Stimulated activated CD4-positive, alpha-beta T cell treated with anti-CD3 and anti-CD28 coated beads, Interleukin-4, amount 100 ng/mL, for 4 hours (primary cell): ENCODE results near the gene MR1.
"Not testable (repeated sequence)": the region's sequence is repeated elsewhere in the genome, so short reads cannot be mapped to it uniquely, and the experiment has no call there.

Experiments used
- DNase-seq, 2 experiments: peaks; one replicate each; pipeline ENCODE4 v3.0.0-alpha.2; 2020

MR1 gene

DNA sequence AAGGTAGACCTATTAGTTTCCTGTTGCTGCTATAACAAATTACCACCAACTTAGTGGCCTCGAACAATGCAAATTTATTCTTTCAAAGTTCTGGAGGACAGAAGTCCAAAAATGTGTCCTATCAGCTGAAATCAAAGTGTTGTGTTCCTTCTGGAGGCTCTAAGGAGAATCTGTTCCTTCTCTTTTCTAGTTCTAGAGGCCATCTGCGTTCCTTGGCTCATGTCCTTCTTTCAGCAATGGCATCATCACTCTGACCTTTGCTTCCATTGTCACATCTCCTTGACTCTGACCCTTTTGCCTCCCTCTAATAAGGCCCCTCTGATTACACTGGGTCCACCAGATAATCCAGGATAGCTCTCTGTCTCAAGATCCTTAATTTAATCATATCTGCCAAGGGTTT is 1.2 kb upstream of the MR1 start:
- no peak for DNase-seq

DNA sequence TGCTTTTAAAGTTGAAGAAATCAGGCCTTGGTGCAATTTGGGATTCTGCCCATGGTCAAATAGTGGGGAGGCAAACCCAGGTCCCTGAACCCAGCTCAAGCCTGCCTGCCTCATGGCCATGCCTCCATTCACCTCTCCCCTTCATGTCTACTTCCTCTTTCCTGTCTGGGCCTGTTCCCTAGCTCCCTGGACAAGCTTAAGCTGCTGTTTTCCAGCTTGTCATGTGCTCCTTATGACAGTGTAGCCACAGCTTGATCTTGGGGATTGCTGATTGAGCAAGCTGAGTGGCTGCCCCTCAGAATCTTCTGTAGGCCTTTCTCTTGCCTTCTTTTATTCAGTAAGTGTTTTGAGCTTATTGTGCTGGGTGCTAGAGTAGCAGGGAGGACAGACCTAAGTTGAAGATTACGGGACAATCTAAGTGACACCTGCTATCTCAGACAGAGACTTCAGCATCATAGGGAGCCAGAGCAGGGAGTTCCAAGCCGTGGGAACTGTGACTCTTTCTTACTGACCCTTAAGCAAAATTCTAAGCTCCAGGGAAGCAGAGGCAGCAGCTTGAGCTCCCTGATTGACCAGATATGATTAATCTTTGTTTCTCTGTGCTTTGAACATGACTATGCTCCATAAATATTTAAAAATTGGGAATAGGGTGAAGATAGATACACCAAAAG is 520 bp upstream of the MR1 start:
- peak in 1 of 2 experiments; percentile 7 for DNase-seq

DNA sequence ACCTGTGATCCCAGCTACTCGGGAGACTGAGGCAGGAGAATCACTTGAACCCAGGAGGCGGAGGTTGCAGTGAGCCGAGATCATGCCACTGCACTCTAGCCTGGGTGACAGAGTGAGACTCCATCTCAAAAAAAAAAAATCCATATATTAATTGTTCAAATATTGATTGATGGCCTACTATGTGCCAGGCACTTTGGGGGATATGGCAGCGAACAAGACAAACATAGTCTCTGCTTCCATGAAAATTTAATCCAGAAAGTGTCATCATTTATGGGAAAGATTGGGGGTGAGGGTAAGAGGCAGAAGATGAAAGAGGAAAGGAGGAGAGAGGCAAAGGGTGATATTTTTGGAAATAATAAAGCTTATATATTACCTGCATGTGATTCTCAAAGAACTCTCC is 1.4 kb downstream of the MR1 start:
- DNase-seq, result not testable (repeated sequence)

DNA sequence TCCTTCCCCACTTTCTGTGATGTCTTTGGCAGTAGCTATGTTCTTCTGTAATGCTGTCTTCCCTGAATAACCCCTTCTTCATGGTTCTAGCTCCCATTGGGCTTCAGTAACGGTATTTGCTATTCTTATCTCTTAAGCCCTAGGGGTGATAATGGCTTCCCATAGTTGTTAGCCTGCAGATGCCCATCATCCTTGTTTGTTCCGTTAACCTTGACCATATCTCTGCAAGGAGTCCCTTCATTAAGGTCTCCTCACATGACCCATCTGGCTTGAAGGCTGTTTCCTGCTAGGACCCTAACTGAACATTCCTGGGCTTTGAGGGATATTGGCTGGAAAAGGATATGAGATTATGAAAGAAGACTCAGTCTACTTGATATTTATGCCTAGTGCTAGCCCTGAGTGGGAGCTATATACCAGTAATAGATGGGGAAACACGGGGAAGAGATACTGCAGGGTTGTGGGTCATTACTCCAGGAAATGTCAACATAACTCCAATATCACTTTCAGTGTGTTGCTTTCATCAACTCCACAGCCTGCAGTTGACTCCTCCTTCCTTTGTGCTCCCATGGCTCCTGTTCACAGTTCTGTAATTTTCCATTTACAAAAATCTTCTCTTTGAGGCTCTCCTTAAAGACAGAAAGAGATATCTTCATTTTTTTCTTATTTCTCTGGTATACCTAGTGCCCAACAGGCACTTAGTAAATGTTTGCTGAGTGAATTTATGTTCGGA is 2.5 kb downstream of the MR1 start:
- DNase-seq, result no peak

DNA sequence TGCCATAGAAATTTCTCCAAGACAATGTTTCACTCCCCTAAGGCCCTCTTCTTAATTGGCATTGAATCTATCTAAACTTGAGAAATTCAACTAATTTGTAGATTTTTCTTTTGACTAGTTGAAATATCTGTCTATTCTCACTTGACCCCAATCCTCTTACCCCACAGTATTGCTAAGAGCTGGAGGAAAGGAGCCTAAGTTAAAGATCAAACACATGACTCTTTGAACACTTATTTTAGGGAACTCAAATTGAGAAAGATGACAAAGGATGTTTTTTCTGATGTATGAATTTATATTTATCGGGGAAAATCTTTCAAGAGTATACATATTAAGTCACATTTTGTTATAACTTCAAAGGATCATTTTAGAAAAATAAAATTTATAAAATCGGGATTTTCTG is 3.6 kb downstream of the MR1 start:
- DNase-seq, result no peak

DNA sequence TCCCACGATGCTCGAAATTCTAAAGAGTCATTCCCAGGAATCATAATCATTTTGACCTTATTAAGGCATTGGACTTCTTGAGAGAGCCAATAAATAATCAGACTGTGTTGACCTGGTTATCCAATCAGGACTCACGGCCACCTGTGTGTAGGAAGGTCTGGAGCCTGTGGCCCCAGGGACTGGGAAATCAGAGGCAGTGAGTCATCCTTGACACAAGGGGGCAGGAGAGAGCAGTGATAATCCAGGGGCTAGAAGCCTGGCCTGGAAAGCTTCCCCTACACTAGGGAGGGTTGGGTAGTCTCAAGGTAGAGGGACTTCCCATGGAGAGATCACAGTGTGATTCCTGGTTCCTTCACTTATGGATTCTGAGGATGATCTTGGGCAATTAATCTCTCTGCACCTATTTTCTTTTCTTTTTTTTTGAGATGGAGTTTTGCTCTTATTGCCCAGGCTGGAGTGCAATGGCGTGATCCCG is 4.7 kb downstream of the MR1 start:
- peak; percentile 39 to 48 for DNase-seq

DNA sequence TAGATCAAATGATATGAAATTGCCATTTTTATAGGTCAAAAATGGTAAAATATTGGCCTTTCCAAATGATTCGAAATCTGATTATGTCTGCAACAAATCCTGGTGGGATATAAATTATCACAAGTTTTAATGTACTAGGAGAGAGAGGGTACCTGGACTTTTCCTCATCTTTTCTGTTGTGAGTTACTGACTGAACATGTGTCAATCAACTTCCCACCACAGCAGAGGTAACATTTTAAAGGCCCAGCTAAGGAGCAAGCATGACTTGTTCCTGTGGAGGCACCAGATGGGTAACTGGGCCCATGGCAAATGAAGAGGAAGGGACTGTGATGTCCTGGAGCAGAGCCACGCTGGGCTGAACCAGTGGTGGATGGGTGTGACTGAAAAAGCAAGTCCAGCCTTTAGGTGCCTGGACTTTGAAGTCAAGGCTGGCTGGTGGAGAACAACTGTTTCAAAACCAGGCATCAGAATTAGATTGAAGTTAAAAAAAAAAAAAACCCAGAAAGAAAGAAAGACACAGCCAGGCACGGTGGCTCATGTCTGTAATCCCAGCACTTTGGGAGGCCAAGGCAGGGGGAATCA is 6.6 kb downstream of the MR1 start:
- no peak for DNase-seq

DNA sequence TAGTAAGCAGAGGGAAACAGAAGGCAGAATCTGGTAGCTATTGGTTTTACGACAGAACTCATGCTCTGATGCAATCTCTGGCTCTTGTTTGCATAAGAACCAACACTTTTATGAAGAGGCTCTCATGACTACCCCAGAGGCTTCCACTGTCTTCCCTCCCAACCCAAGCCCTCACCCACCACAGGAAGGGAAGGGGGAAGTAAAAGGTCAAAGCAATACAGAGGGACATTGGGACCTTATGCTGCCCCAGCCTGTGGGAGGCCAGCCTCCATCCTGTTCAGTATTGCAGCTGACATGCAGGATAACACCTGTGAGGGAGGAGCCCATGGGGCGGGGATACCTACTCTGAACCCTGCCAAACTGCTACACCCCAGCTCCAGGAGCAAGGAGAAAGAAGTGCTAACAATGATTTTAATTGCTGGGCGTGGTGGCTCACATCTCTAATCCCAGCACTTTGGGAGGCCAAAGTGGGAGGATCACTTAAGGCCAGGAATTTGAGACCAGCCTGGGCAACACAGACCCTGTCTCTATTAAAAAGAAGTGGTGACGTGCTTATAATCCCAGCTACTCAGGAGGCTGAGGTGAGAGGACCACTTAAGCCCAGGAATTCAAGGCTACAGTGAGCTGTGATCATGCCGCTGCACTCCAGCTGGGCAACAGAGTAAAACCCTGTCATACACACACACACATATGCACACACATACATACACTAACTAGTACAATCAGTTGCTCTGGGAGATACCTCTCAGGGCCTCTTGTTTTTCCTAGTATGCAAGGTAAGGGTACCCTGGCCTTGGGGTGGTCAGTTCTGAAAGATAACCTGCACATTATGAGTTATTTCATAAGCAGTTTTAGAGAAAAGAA is 9.5 kb downstream of the MR1 start:
- no peak for DNase-seq

DNA sequence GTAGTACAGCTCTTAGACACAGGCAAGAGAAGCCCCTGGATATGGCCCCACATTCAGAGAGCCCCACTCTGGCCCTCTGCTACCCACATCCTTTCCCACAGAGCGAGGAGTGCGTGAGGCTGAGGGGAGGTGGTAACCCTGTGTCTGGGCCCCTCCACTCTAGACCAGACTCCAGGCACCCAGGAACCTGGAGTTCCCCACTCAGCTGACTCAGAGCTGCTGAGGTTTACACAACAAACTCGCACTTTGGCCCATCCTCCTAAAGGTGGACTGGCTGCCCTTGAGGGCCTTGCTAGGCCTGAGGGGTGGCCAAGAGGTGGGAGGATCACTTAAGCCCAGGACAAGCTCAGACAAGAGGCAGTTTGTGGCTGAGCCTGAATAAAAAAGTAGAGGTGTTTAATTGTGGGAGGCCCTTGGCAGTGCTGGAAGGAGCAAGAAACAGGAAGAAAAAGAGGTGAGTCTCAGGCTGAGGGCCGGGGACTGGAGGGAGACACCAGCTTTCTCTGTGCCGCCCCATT is 10.7 kb downstream of the MR1 start:
- peak; percentile 16 to 32 for DNase-seq

DNA sequence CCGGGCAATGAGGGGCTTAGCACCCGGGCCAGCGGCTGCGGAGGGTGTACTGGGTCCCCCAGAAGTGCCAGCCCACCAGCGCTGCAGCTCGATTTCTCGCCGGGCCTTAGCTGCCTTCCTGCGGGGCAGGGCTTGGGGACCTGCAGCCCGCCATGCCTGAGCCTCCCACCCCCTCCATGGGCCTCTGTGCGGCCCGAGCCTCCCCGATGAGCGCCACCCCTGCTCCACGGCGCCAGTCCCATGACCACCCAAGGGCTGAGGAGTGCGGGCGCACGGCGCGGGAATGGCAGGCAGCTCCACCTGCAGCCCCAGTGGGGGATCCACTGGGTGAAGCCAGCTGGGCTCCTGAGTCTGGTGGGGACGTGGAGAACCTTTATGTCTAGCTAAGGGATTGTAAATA is 12.2 kb downstream of the MR1 start:
- DNase-seq, result not testable (repeated sequence)

DNA sequence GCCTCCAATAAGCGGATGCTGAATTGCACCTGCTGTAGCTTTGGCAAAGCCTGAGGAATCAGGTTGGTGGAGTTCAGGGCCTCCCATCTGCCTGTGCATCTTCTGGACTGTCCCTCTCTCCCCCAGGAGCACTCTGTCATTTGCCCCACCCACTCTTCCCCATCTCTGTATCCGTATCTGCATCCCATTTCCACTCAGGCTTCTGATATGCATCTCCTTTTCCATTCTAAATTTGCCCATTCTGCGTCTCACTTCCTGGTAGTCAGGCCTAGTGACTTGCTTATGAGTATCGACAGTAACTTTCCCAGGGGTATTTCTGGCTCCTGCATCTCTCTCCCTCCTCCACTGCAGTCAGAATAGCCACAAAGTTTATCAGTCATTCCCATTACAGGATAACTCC is 15.6 kb downstream of the MR1 start:
- no peak for DNase-seq

DNA sequence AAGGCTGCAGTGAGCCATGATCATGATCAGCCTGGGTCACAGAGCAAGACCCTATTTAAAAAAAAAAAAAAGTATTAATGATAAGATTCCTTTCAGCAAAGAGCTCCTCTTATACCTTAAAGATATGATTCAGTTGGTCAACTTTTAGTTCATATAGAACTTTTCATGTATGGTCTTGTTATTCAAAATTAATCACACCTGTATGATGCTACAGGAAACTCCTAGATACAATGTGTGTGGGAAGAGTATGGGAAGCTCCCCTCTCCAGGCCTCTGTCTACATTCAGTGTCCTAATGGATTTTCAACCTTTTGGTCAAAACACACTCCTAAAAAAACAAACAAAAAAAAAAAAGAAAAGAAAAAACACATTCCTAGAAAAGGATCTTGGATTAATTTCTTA is 17.1 kb downstream of the MR1 start:
- no peak for DNase-seq

DNA sequence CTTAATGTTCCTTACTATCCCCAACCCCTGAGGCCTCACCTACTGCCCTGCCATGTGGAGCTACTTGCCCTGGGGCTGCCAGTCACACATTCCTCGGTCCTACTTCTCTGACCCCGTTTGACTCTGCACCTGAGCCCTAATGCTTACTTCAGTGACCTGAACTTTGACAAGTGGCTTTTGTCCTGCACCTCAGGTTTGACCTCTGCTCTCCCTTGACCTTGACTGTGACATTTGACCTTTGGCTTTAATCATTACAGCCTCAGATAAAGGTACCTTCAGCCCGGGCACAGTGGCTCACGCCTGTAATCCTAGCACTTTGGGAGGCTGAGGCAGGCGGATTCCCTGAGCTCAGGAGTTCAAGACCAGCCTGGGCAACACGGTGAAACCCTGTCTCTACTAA is 22.8 kb downstream of the MR1 start:
- DNase-seq, result no peak

DNA sequence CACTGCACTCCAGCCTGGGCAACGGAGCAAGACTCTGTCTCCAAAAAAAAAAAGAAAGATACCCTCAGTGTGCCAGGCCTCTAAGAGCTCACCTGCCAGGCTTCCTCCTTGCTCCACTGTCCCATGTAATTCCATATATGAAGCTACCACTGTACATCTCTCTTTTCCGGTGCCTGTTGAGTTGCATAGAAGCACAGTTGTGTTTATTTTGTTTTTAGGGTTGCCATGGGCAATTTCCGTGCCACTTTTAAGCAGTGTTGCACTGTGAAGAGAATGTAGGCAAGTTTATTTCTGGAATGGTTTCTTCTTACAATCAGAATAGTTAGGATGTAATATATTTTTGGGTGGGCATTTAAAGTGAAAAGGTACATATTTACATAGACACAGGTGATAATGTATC is 23.3 kb downstream of the MR1 start:
- DNase-seq, result no peak

DNA sequence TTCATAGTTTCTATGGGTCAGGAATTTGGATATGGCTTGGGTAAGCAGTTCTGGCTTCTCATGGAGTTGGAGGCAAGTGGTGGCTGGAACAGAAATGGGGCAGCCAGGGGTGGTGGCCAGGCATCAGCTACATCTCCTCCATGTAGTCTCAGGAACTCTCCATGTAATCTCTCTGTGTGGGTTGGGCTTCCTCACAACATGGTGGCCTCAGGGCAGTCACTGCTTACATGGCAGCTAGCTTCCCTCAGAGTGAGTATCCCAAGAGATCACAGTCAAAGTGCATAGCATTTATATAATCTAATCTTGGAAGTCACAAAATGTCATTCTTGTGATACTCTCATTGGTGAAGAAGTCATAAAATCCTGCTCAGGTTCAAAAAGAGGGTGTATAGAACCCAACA is 25.7 kb downstream of the MR1 start:
- DNase-seq, result no peak

DNA sequence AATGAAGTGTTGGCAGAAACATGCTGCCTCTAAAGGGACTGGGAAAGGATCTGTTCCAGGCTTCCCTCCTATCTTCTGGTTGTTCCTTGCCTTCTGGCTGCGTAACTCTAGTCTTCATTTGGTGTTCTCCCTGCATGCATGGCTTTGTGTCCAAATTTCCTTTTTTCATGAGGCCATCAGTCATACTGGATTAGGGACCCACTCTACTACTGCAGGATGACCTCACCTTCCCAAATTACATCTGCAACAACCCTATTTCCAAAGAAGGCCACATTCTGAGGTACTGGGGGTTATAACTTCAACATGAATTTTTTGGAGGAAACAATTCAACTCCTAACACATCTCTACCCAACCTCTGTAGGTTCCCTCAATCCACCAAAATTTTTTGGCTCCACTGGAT is 26.3 kb downstream of the MR1 start:
- DNase-seq, result no peak

DNA sequence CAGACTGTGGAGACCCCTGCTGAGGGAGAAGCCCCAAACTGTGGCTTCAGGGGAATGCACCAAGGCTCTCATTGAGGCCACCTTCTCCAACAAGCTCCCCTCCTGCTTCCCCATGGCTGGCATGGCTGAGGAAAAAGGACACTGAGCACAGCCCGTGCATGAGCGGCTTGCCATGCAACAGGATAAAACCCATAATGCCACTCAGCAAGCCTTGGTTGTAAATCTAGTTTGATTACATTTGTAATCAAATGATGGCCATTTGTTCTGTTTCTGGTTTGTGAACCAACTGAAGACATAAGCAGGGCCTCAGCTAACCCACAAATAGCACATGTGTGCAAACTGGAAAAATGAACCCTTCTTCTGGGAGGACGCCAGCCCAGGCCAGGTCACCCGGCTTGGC is 27.2 kb downstream of the MR1 start:
- not testable (repeated sequence) for DNase-seq

DNA sequence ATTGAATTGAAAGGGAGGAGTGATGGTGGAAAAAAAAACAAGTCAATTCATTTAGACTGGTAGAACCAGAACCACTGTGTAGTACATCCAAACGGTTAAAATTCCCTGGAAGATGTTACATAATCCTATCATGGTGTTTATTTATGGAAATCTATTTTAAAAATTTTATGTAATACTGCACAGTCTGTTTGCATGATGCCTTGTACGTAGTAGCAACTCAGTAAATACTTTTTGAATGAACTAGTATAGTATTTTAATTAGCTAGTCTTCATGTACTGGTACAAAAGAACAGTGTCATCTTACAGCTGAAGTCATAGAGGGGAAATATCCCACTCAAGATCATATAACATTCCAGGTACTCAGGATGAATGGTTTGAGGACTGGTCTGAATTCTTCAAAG is 27.7 kb downstream of the MR1 start:
- no peak for DNase-seq

DNA sequence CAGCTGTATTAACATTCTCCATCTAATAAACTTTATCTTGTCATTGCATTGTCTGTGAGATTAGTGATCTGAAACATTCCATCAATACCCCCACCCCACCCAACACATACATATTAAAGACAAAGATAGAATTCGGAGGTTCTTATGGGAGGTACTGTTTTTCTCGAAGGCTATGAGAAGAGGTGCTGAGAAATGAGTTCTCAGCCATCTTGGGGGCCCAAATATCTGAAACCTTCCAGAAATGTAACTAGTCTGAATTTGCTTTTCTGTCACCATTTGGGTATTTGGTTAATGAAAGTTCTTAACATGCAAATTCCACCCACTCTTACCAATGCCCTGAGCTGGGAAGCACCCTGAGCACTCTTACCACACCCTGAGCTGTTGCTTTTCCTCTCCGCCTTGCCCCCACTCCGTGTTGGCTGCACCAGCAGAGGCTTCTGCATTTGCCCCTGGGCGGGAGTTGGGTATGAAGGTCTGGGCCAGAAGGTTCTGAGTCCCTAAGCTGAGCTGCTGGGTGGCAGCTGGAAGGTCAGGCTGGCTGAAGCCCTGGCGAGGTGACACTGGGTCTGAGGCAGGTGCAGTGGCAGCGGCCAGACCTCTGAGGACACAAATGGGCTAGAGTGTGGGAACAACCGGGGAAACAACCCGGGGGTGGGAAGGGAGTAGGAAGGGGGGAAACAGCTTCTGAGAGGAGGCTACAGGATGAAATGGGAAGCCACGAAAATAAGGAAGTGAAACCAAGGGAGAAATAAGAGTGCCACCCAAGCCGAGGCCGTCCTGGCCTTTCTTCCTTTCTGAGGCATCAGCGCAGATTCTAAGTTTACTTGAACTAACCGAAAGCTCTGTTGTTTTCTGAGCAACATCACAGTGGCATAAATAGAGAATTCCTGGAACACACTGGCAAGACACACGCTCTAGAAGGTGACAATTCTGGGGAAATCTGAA is 28.4 kb downstream of the MR1 start:
- DNase-seq, result peak in 1 of 2 experiments; percentile 9

DNA sequence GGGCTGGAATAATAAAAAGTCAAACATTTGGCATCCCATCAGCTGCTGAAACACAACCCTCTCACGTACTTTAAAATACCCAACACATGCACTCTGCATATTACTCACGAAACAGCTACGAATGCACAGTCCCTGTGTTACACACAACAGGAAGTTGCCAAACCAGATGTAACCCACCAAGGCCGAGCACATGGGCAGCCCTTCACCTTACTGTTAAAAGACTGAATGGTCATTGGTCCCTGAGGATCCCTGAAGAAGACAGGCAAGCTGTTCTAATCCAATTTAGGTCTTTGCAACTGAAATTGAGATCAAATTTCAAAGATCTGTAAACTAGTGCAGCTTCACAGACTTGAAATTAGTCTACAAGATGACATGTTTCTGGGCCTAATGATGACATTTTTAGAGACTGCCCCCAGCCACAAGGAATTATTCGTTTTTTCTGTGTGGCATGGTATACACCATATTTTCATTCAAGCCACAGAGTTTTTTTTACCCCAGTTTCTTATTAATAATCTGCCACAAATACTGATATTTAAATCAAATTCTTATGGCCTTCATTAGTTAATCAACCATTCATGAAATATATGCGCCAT is 29.1 kb downstream of the MR1 start:
- peak in 1 of 2 experiments; percentile 13 for DNase-seq

DNA sequence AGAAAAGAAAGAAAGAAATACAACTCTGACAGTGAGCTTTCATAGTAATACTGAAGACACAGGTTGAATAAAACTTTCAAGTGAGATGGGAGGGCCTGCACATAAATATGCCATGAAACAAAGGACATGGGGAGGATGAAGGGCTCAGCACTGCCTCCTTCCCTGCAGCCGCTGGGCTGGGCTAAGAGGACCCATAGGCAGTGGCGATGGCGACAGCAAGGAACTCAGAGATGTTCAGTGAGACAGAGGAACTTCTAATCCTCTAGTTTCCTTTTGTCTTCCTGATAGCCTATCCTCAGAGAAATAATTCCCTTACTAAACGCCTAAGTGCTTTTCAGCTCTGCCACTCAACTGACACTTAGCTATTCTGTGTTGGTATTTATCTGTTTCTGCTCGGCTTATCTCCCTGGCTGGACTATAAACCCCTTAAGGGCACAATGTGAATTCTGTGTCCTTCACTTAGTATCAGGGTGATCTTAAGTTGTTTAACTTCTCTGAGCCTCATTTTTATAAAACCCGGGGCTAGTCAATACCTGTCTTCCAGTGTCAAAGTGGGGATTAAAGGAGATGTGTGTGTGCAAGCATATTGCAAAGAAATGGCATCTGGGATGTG is 30.3 kb downstream of the MR1 start:
- no peak for DNase-seq
